Heart right ventricle (tissue), 16 donors: Measurements from ENCODE around the gene TIMM44. TPM values are rescaled to one million over a fixed set of nuclear protein-coding genes. Genes with fewer than 3 reads are reported as not detected.

Experiments
- ATAC-seq, 8 donors: fragments of 200-7000 bp; cut with Tn5 transposase; one replicate each; pipeline ENCODE4 v1.9.1; 2020; ENCODE audit warnings: mild to moderate bottlenecking in 8 of 8, moderate library complexity in 8 of 8, moderate number of reproducible peaks in 1 of 8
- DNase-seq, 2 donors: peaks; one replicate each; pipeline ENCODE4 v3.0.0-alpha.2; 2020
- H3K27ac ChIP-seq, 10 donors: fragments of 200-600 bp; sonication (generic) in 2 of 10; one replicate each; pipeline versions ENCODE4 v1.5.0 to v1.8.0; 2020 to 2022; ENCODE audit warnings: mild to moderate bottlenecking in 3 of 10
- H3K27me3 ChIP-seq, 7 donors: fragments of 200-600 bp; one replicate each; pipeline ENCODE4 v1.8.0; 2021 to 2022; ENCODE audit warnings: mild to moderate bottlenecking in 2 of 7
- H3K36me3 ChIP-seq, 9 donors: fragments of 200-600 bp; sonication (generic) in 1 of 9; one replicate each; pipeline versions ENCODE4 v1.5.0 to v1.8.0; 2020 to 2022; ENCODE audit warnings: mild to moderate bottlenecking in 2 of 9
- H3K4me1 ChIP-seq, 9 donors: fragments of 200-600 bp; sonication (generic) in 1 of 9; one replicate each; pipeline versions ENCODE4 v1.5.0 to v1.8.0; 2020 to 2022; ENCODE audit warnings: mild to moderate bottlenecking in 4 of 9
- H3K4me3 ChIP-seq, 10 donors: fragments of 200-600 bp; sonication (generic) in 2 of 10; one replicate each; pipeline versions ENCODE4 v1.5.0 to v1.8.0; 2020 to 2022; ENCODE audit warnings: mild to moderate bottlenecking in 7 of 10, moderate library complexity in 2 of 10
- H3K9me3 ChIP-seq, 11 donors: fragments of 200-600 bp in 10 of 11; sonication (generic) in 2 of 11; one replicate each; pipeline versions ENCODE4 v1.5.0 to v1.8.0; 2013 to 2022; ENCODE audit warnings: mild to moderate bottlenecking in 2 of 11, control low read depth in 1 of 11, moderate library complexity in 1 of 11
- CTCF ChIP-seq, 9 donors: fragments of 200-600 bp; sonication (generic) in 2 of 9; IDR thresholded peaks; one replicate each; pipeline versions ENCODE4 v1.5.0 to v1.8.0; 2021 to 2022; ENCODE audit warnings: antibody characterized with exemption in 9 of 9, mild to moderate bottlenecking in 5 of 9, moderate library complexity in 1 of 9
- WGBS, 2 donors: extraction: QIAGEN DNeasy Blood & Tissue Kit; methylation state at CpG; one replicate each; pipeline ENCODE4 v1.1.7; 2013; ENCODE audit warnings: inconsistent platforms in 1 of 2; 5-methylcytosine and 5-hydroxymethylcytosine counted together
- intact Hi-C, 10 donors: fragments of 100-400 bp; cut with DNase I; formaldehyde crosslinking; loops; one replicate each; pipeline versions ENCODE4 v1.11.1 to v1.14.2; 2022
- polyA plus RNA-seq, 2 donors: library from polyadenylated mRNA; stranded (reverse); fragments of 200-250 nt; gene quantifications; one replicate each; pipeline ENCODE4 v1.2.3, GENCODE V29; 2013
- total RNA-seq, 10 donors: library from RNA; stranded (reverse); fragmentation: NEBNext Ultra II Directional in 3 of 10; extraction: Animal tissue kit (Norgen Biotek cat#: 25700) in 3 of 10; gene quantifications; one replicate each; pipeline versions ENCODE4 v1.2.1 to v1.2.4, GENCODE V29; 2021 to 2023
- donor health status: Arrhythmogenic right ventricular cardiomyopathy.
- donor health status: ischemic (EF 13 %, LVEDD 7.1; RV severe dilation, severe dysfunction).
- donor health status: healthy with polysubstance abuse.
- donor health status: DM: no; HTN: yes; CAD: no.
- donor health status: DM: no; HTN: no; CAD: no.
- donor health status: ischemic (EF 25% LVEDD 6.9; RV normal size, moderate dysfunction).
- donor health status: ischemic (EF 25% LVEDD 5.7; RV mildly dilated, moderate dysfunction).
- donor health status: healthy.
- donor health status: DM: yes; HTN: yes; CAD: no.
- donor health status: Ischemic cardiomyopathy.
- donor health status: ischemic (EF 35%, LVEDD 5.7; RV mildly dilated, moderate dysfunction).
- donor health status: nonischemic (EF 11% LVEDD 7.7; RV severe dilation, severe dysfunction).
- donor health status: DM: yes; HTN: yes; CAD: no.
- donor health status: PGD.
- donor health status: ischemic (EF 29% LVEDD 5.4; RV normal size, mild dysfunction).
- donor health status: nonischemic (EF 23%, LVEDD 6.1; RV moderate dilation, normal function).

TIMM44 gene
- total and polyA plus RNA-seq, 12 donors = 54.9 to 188 (median 73.1) TPM

- Histone ChIP-seq H3K27me3 (no peaks in the 10 kb centered on the region), H3K27ac (no peak overlapping the region), H3K4me3 (no peak overlapping the region), H3K4me1 (peaks cover 0 to 52% (median 29%) of the 10 kb centered on the region in 9 donors), H3K36me3 (peaks cover 0 to 95% (median 31%) of the 10 kb centered on the region in 9 donors), H3K9me3 (no peaks in the 10 kb centered on the region)
- TF ChIP-seq CTCF (IDR thresholded peaks at IDR 0.05) = no peak
- intact Hi-C loops = loop anchor here in 2 of 10 donors (10.0 kb wide), 1 partner anchor 175 kb away; no protein-coding TSS in a partner anchor
- no peak for ATAC-seq
- no peak for DNase-seq
- WGBS, 2 donors = 90 to 91% methylated on average over 8 of the region's 8 CpGs
Observed at GRCh38 chr19:7979559-7979958, 36.1 kb upstream of the TIMM44 start.

GRCh38 chr19:7979011-7979410, 35.5 kb upstream of the TIMM44 start:
- intact Hi-C loops = loop anchor here in 2 of 10 donors (10.0 kb wide), 1 partner anchor 176 kb away; no protein-coding TSS in a partner anchor
- 80 to 85% methylated on average over 10 of the region's 10 CpGs for WGBS, 2 donors
- no peak for DNase-seq

GRCh38 chr19:7978179-7978825, 34.8 kb upstream of the TIMM44 start:
- Histone ChIP-seq H3K4me3 (no peak overlapping the region), H3K27ac (no peak overlapping the region), H3K27me3 (no peaks in the 10 kb centered on the region), H3K36me3 (peaks cover 0 to 95% (median 38%) of the 10 kb centered on the region in 9 donors), H3K4me1 (peaks cover 0 to 52% (median 24%) of the 10 kb centered on the region in 9 donors), H3K9me3 (no peaks in the 10 kb centered on the region)
- TF ChIP-seq CTCF (IDR thresholded peaks at IDR 0.05) = no peak
- 74 to 80% methylated on average over 12 of the region's 12 CpGs for WGBS, 2 donors
- ATAC-seq = no peak
- DNase-seq = no peak
- intact Hi-C loops = loop anchor here in 2 of 10 donors (10.0 kb wide), 1 partner anchor 176 kb away; no protein-coding TSS in a partner anchor

More at GRCh38 chr19:7979011-7979410, 35.5 kb upstream of the TIMM44 start:
- H3K27ac ChIP-seq = no peak overlapping the region
- no peak for TF ChIP-seq CTCF (IDR thresholded peaks at IDR 0.05)
- no peak overlapping the region for H3K4me3 ChIP-seq
- ATAC-seq = no peak
- H3K27me3 ChIP-seq = no peaks in the 10 kb centered on the region
- H3K36me3 ChIP-seq = peaks cover 0 to 95% (median 34%) of the 10 kb centered on the region in 9 donors
- H3K4me1 ChIP-seq = peaks cover 0 to 52% (median 28%) of the 10 kb centered on the region in 9 donors
- H3K9me3 ChIP-seq = no peaks in the 10 kb centered on the region

GRCh38 chr19:7977723-7978040, 34.2 kb upstream of the TIMM44 start:
- Histone ChIP-seq H3K9me3 (no peaks in the 10 kb centered on the region), H3K27ac (no peak overlapping the region), H3K36me3 (peaks cover 0 to 95% (median 42%) of the 10 kb centered on the region in 9 donors), H3K4me1 (peaks cover 0 to 46% (median 18%) of the 10 kb centered on the region in 9 donors), H3K4me3 (no peak overlapping the region), H3K27me3 (no peaks in the 10 kb centered on the region)
- ATAC-seq (no peak), DNase-seq (no peak)
- intact Hi-C loops = loop anchor here in 2 of 10 donors (10.0 kb wide), 1 partner anchor 177 kb away; no protein-coding TSS in a partner anchor
- WGBS, 2 donors = 95 to 97% methylated on average over 6 of the region's 6 CpGs
- TF ChIP-seq CTCF (IDR thresholded peaks at IDR 0.05) = no peak
